ENCODE results near the gene CSHL1.

GRCh38 chr17:63948521-63948920 lies 37.5 kb upstream of the CSHL1 start:
- TF ChIP-seq CTCF (conservative IDR thresholded peaks at IDR 0.05 in 1 of 2, IDR thresholded peaks at IDR 0.05 in 1 of 2; ENCODE audit: extremely low read depth in 1 of 2, insufficient read depth in 1 of 2, low read depth in 1 of 2, low read length in 2 of 2) = no peak
- TF ChIP-seq EZH2 (IDR thresholded peaks at IDR 0.05; ENCODE audit: borderline replicate concordance, low read length) = no peak
